HG03139 (cell line): ENCODE data around the gene LRRN4.

ENCODE experiments used
- ATAC-seq: cut with Tn5 transposase; IDR thresholded peaks from one replicate; pipeline ENCODE4 v1.9.1; 2021; ENCODE audit not compliant: unreplicated experiment

LRRN4 gene

GRCh38 chr20:6053776-6054688 is at the start of gene LRRN4:
TSS of gene LRRN4 (minus strand) at chr20:6054060. CDS start at chr20:6052799, 1,261 bp downstream.
- no peak for ATAC-seq

- ATAC-seq, result no peak
Measured at GRCh38 chr20:6103301-6103700, 49.4 kb upstream of the LRRN4 start.

- ATAC-seq, result no peak
Measured at GRCh38 chr20:6101346-6101745, 47.5 kb upstream of the LRRN4 start.

- ATAC-seq, result no peak
Measured at GRCh38 chr20:6100246-6100645, 46.4 kb upstream of the LRRN4 start.

- no peak for ATAC-seq
Measured at GRCh38 chr20:6099819-6100218, 46.0 kb upstream of the LRRN4 start.

- no peak for ATAC-seq
Measured at GRCh38 chr20:6095409-6095808, 41.5 kb upstream of the LRRN4 start.

GRCh38 chr20:6094565-6094964 is 40.7 kb upstream of the LRRN4 start:
- ATAC-seq, result no peak

GRCh38 chr20:6094063-6094462 is 40.2 kb upstream of the LRRN4 start:
- ATAC-seq, result no peak

- ATAC-seq, result no peak
Measured at GRCh38 chr20:6091661-6092060, 37.8 kb upstream of the LRRN4 start.

- no peak for ATAC-seq
Measured at GRCh38 chr20:6086868-6087267, 33.0 kb upstream of the LRRN4 start.

GRCh38 chr20:6083926-6084325 is 30.1 kb upstream of the LRRN4 start:
- ATAC-seq, result no peak

- ATAC-seq, result no peak
Measured at GRCh38 chr20:6081236-6081635, 27.4 kb upstream of the LRRN4 start.

GRCh38 chr20:6079016-6079415 is 25.2 kb upstream of the LRRN4 start:
- no peak for ATAC-seq

- no peak for ATAC-seq
Measured at GRCh38 chr20:6075428-6076219, 21.8 kb upstream of the LRRN4 start.

- ATAC-seq, result no peak
Measured at GRCh38 chr20:6074784-6075183, 20.9 kb upstream of the LRRN4 start.

GRCh38 chr20:6074145-6074561 is 20.3 kb upstream of the LRRN4 start:
- ATAC-seq, result no peak

GRCh38 chr20:6070829-6071695 is 17.2 kb upstream of the LRRN4 start:
- ATAC-seq, result no peak

GRCh38 chr20:6069669-6070068 is 15.8 kb upstream of the LRRN4 start:
- ATAC-seq, result no peak

- ATAC-seq, result no peak
Measured at GRCh38 chr20:6067763-6068318, 14.0 kb upstream of the LRRN4 start.

GRCh38 chr20:6066582-6066981 is 12.7 kb upstream of the LRRN4 start:
- no peak for ATAC-seq

GRCh38 chr20:6061544-6061943 is 7.7 kb upstream of the LRRN4 start:
- ATAC-seq, result no peak
